ENCODE results near the gene HOXA3. TPM values are rescaled to one million over a fixed set of nuclear protein-coding genes. Genes with fewer than 3 reads are reported as not detected.

Gene HOXA3
- total RNA-seq, 1 experiment from 2014 or later, result not detected

GRCh38 chr7:27124902-27125689 lies 27.3 kb downstream of the HOXA3 start:
- ChIA-PET POLR2A (no interaction called here), CTCF (no interaction called here)
- H3K27ac Mint-ChIP-seq, result no peak overlapping the region
- peaks cover 99% of the 10 kb centered on the region for H3K27me3 Mint-ChIP-seq (ENCODE audit: low read depth)
- no peak for DNase-seq (ENCODE audit: low spot score)
- TF ChIP-seq, protein P1, sequence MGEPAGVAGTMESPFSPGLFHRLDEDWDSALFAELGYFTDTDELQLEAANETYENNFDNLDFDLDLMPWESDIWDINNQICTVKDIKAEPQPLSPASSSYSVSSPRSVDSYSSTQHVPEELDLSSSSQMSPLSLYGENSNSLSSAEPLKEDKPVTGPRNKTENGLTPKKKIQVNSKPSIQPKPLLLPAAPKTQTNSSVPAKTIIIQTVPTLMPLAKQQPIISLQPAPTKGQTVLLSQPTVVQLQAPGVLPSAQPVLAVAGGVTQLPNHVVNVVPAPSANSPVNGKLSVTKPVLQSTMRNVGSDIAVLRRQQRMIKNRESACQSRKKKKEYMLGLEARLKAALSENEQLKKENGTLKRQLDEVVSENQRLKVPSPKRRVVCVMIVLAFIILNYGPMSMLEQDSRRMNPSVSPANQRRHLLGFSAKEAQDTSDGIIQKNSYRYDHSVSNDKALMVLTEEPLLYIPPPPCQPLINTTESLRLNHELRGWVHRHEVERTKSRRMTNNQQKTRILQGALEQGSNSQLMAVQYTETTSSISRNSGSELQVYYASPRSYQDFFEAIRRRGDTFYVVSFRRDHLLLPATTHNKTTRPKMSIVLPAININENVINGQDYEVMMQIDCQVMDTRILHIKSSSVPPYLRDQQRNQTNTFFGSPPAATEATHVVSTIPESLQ (CRISPR knock-in tag; IDR thresholded peaks at IDR 0.05), result no peak
- TF ChIP-seq ATF3 (CRISPR knock-in tag; conservative IDR thresholded peaks at IDR 0.05) (no peak), RELA (CRISPR knock-in tag; IDR thresholded peaks at IDR 0.05; ENCODE audit: borderline replicate concordance) (no peak), ZNF416 (CRISPR knock-in tag; IDR thresholded peaks at IDR 0.05) (no peak), GABPB1 (CRISPR knock-in tag; IDR thresholded peaks at IDR 0.05) (no peak), KAT7 (CRISPR knock-in tag; IDR thresholded peaks at IDR 0.05; ENCODE audit: borderline replicate concordance) (no peak), ZNF232 (CRISPR knock-in tag; IDR thresholded peaks at IDR 0.05) (no peak), ESRRA (CRISPR knock-in tag; IDR thresholded peaks at IDR 0.05; ENCODE audit: borderline replicate concordance) (no peak), ETV6 (CRISPR knock-in tag; IDR thresholded peaks at IDR 0.05) (no peak), GRHL2 (CRISPR knock-in tag; IDR thresholded peaks at IDR 0.05; ENCODE audit: insufficient replicate concordance, severe bottlenecking) (no peak), TEAD4 (CRISPR knock-in tag; IDR thresholded peaks at IDR 0.05) (no peak), HMGXB4 (CRISPR knock-in tag; IDR thresholded peaks at IDR 0.05) (no peak)
- TF ChIP-seq, protein P2, sequence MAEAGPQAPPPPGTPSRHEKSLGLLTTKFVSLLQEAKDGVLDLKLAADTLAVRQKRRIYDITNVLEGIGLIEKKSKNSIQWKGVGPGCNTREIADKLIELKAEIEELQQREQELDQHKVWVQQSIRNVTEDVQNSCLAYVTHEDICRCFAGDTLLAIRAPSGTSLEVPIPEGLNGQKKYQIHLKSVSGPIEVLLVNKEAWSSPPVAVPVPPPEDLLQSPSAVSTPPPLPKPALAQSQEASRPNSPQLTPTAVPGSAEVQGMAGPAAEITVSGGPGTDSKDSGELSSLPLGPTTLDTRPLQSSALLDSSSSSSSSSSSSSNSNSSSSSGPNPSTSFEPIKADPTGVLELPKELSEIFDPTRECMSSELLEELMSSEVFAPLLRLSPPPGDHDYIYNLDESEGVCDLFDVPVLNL (CRISPR knock-in tag; IDR thresholded peaks at IDR 0.05; ENCODE audit: borderline replicate concordance, low read depth), result no peak
- TF ChIP-seq, protein P3, sequence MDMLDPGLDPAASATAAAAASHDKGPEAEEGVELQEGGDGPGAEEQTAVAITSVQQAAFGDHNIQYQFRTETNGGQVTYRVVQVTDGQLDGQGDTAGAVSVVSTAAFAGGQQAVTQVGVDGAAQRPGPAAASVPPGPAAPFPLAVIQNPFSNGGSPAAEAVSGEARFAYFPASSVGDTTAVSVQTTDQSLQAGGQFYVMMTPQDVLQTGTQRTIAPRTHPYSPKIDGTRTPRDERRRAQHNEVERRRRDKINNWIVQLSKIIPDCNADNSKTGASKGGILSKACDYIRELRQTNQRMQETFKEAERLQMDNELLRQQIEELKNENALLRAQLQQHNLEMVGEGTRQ (CRISPR knock-in tag; IDR thresholded peaks at IDR 0.05), result no peak
- TF ChIP-seq, protein P4, sequence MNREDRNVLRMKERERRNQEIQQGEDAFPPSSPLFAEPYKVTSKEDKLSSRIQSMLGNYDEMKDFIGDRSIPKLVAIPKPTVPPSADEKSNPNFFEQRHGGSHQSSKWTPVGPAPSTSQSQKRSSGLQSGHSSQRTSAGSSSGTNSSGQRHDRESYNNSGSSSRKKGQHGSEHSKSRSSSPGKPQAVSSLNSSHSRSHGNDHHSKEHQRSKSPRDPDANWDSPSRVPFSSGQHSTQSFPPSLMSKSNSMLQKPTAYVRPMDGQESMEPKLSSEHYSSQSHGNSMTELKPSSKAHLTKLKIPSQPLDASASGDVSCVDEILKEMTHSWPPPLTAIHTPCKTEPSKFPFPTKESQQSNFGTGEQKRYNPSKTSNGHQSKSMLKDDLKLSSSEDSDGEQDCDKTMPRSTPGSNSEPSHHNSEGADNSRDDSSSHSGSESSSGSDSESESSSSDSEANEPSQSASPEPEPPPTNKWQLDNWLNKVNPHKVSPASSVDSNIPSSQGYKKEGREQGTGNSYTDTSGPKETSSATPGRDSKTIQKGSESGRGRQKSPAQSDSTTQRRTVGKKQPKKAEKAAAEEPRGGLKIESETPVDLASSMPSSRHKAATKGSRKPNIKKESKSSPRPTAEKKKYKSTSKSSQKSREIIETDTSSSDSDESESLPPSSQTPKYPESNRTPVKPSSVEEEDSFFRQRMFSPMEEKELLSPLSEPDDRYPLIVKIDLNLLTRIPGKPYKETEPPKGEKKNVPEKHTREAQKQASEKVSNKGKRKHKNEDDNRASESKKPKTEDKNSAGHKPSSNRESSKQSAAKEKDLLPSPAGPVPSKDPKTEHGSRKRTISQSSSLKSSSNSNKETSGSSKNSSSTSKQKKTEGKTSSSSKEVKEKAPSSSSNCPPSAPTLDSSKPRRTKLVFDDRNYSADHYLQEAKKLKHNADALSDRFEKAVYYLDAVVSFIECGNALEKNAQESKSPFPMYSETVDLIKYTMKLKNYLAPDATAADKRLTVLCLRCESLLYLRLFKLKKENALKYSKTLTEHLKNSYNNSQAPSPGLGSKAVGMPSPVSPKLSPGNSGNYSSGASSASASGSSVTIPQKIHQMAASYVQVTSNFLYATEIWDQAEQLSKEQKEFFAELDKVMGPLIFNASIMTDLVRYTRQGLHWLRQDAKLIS (CRISPR knock-in tag; IDR thresholded peaks at IDR 0.05; ENCODE audit: borderline replicate concordance), result no peak
- TF ChIP-seq, protein P5, sequence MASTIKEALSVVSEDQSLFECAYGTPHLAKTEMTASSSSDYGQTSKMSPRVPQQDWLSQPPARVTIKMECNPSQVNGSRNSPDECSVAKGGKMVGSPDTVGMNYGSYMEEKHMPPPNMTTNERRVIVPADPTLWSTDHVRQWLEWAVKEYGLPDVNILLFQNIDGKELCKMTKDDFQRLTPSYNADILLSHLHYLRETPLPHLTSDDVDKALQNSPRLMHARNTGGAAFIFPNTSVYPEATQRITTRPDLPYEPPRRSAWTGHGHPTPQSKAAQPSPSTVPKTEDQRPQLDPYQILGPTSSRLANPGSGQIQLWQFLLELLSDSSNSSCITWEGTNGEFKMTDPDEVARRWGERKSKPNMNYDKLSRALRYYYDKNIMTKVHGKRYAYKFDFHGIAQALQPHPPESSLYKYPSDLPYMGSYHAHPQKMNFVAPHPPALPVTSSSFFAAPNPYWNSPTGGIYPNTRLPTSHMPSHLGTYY (CRISPR knock-in tag; IDR thresholded peaks at IDR 0.05), result no peak
- H3K9me3 Mint-ChIP-seq, result no peaks in the 10 kb centered on the region
- no peak for ATAC-seq
- no peak overlapping the region for H3K4me3 Mint-ChIP-seq
- no peaks in the 10 kb centered on the region for H3K36me3 Mint-ChIP-seq
- H3K4me1 Mint-ChIP-seq, result peaks cover 12% of the 10 kb centered on the region

Data from WTC11 (cell line).